ENCODE measurements around the gene LAP3.

The LAP3 gene

GRCh38 chr4:17646693-17647092, 69.7 kb downstream of the LAP3 start:
- no peak for TF ChIP-seq CTCF (IDR thresholded peaks at IDR 0.05; ENCODE audit: control insufficient read depth, extremely low read depth, insufficient read depth)
- DNase-seq (ENCODE audit: low read depth) = no peak
- H3K4me3 ChIP-seq (ENCODE audit: low read depth, low read length) = no peak overlapping the region

DNA sequence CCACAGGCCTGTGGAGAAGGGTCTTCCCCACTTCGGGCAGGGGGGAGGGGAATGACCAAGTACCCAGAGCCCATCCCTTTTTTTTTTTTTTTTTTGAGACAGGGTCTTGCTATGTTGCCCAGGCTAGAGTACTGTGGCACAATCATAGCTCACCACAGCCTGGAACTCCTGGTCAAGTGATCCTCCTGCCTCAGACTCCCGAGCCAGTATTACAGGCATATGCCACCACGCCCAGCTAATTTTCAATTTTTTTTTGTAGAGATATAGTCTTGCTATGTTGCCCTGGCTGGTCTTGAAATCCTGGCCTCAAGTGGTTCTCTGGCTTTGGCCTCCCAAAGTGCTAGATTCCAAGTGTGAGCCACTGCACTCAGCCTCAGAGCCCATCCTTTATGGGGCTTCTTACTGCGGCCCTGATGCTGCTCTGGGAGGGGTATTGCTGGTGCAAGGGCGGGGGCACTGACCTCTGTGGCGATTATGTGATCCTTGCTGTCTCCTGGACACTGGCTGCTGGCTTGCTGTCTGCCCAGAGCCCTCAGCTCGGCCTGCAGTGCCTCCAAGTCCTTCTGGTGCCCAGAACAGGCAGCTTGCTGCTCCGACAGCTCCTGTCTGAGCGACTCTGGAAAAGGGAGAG, 70.3 kb downstream of the LAP3 start:
- no peak overlapping the region for H3K4me3 ChIP-seq (ENCODE audit: low read depth, low read length)
- TF ChIP-seq CTCF (IDR thresholded peaks at IDR 0.05; ENCODE audit: control insufficient read depth, extremely low read depth, insufficient read depth) = no peak
- no peak for DNase-seq (ENCODE audit: low read depth)

GRCh38 chr4:17647927-17648326, 70.9 kb downstream of the LAP3 start:
- DNase-seq (ENCODE audit: low read depth) = no peak
- TF ChIP-seq CTCF (IDR thresholded peaks at IDR 0.05; ENCODE audit: control insufficient read depth, extremely low read depth, insufficient read depth) = no peak
- H3K4me3 ChIP-seq (ENCODE audit: low read depth, low read length) = no peak overlapping the region

GRCh38 chr4:17650406-17650805, 73.4 kb downstream of the LAP3 start:
- no peak overlapping the region for H3K4me3 ChIP-seq (ENCODE audit: low read depth, low read length)
- no peak for DNase-seq (ENCODE audit: low read depth)
- no peak for TF ChIP-seq CTCF (IDR thresholded peaks at IDR 0.05; ENCODE audit: control insufficient read depth, extremely low read depth, insufficient read depth)

DNA sequence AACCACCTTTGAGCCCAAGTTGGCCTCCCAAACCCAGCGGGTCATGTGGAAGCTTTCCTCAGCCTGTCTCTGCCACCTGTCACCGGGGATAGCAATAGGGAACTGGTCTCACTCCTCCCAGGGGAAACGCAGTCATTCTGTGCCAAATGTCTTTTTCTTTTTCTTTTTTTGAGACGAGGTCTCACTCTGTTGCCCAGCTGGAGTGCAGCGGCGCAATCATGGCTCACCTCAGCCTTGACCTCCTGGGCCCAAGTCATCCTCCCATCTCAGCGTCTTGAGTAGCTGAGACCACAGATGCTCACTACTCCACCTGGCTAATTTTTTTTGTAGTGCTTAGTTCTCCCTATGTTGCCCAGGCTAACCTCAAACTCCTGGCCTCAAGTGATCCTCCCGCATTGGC, 77.7 kb downstream of the LAP3 start:
- H3K4me3 ChIP-seq (ENCODE audit: low read depth, low read length) = no peak overlapping the region
- TF ChIP-seq CTCF (IDR thresholded peaks at IDR 0.05; ENCODE audit: control insufficient read depth, extremely low read depth, insufficient read depth) = no peak
- no peak for DNase-seq (ENCODE audit: low read depth)

GRCh38 chr4:17657090-17657489, 80.1 kb downstream of the LAP3 start:
- DNase-seq (ENCODE audit: low read depth) = no peak
- TF ChIP-seq CTCF (IDR thresholded peaks at IDR 0.05; ENCODE audit: control insufficient read depth, extremely low read depth, insufficient read depth) = no peak
- H3K4me3 ChIP-seq (ENCODE audit: low read depth, low read length) = no peak overlapping the region
